BE2C (cell line): ENCODE measurements around the gene HCCS.

Experiments used
- DNase-seq: peaks from one replicate; pipeline ENCODE4 v3.0.0-alpha.2; 2020
- H3K27me3 ChIP-seq: fragments of 250-450 bp; sonication (Bioruptor Pico); 2 replicates; pipeline ENCODE4 v1.5.1; 2020; ENCODE audit warnings: mild to moderate bottlenecking
- H3K36me3 ChIP-seq: fragments of 250-450 bp; sonication (Bioruptor Pico); 2 replicates; pipeline ENCODE4 v1.5.1; 2020; ENCODE audit warnings: mild to moderate bottlenecking
- H3K4me1 ChIP-seq: fragments of 250-450 bp; sonication (Bioruptor Pico); 2 replicates; pipeline ENCODE4 v1.5.1; 2020
- H3K4me3 ChIP-seq: 2 replicates; pipeline ENCODE4 v1.5.1; 2011; ENCODE audit warnings: low read depth, low read length
- H3K9me3 ChIP-seq: fragments of 250-450 bp; sonication (Bioruptor Pico); 2 replicates; pipeline ENCODE4 v1.5.1; 2020
- CTCF ChIP-seq: IDR thresholded peaks from 2 replicates; pipeline ENCODE4 v1.5.1; 2012; ENCODE audit warnings: mild to moderate bottlenecking, low read depth, low read length

The HCCS gene

GRCh38 chrX:11129534-11130105 lies 18.5 kb downstream of the HCCS start:
- H3K4me1 ChIP-seq, result no peaks in the 10 kb centered on the region
- no peaks in the 10 kb centered on the region for H3K36me3 ChIP-seq
- DNase-seq, result no peak
- H3K27me3 ChIP-seq, result no peaks in the 10 kb centered on the region
- no peak overlapping the region for H3K4me3 ChIP-seq
- no peaks in the 10 kb centered on the region for H3K9me3 ChIP-seq
- TF ChIP-seq CTCF, result no peak

- H3K27me3 ChIP-seq, result no peaks in the 10 kb centered on the region
- H3K36me3 ChIP-seq, result no peaks in the 10 kb centered on the region
- TF ChIP-seq CTCF, result no peak
- no peaks in the 10 kb centered on the region for H3K9me3 ChIP-seq
- no peaks in the 10 kb centered on the region for H3K4me1 ChIP-seq
- DNase-seq, result no peak
- no peak overlapping the region for H3K4me3 ChIP-seq
These were observed 19.0 kb downstream of the HCCS start for GRCh38 chrX:11130136-11130535.

- Histone ChIP-seq H3K27me3 (no peaks in the 10 kb centered on the region), H3K9me3 (no peaks in the 10 kb centered on the region), H3K4me3 (no peak overlapping the region), H3K4me1 (no peaks in the 10 kb centered on the region), H3K36me3 (no peaks in the 10 kb centered on the region)
- DNase-seq, result no peak
- TF ChIP-seq CTCF, result no peak
These were observed 20.0 kb downstream of the HCCS start for GRCh38 chrX:11131146-11131545.

- Histone ChIP-seq H3K36me3 (no peaks in the 10 kb centered on the region), H3K9me3 (no peaks in the 10 kb centered on the region), H3K4me1 (no peaks in the 10 kb centered on the region), H3K27me3 (no peaks in the 10 kb centered on the region), H3K4me3 (no peak overlapping the region)
- DNase-seq, result no peak
- TF ChIP-seq CTCF, result no peak
These were observed 24.5 kb downstream of the HCCS start for GRCh38 chrX:11135564-11136185.

- TF ChIP-seq CTCF, result peak; percentile 44
- H3K36me3 ChIP-seq, result no peaks in the 10 kb centered on the region
- H3K4me3 ChIP-seq, result no peak overlapping the region
- no peaks in the 10 kb centered on the region for H3K27me3 ChIP-seq
- DNase-seq, result no peak
- H3K4me1 ChIP-seq, result no peaks in the 10 kb centered on the region
- H3K9me3 ChIP-seq, result no peaks in the 10 kb centered on the region
These were observed 26.5 kb downstream of the HCCS start for GRCh38 chrX:11137543-11138139.
